Measurements from ENCODE around the gene MLST8. TPM values are rescaled to one million over a fixed set of nuclear protein-coding genes. Genes with fewer than 3 reads are reported as not detected.

MLST8 gene
- total and polyA plus RNA-seq, 2 of the 8 experiments (the other 6 are each of a cell fraction or from before 2014, with no cell fraction given), result 67.6 to 321 TPM

GRCh38 chr16:2207872-2208271 lies 2.6 kb downstream of the MLST8 start (continued):
- TF ChIP-seq CEBPB (IDR thresholded peaks at IDR 0.05; ENCODE audit: low read depth, low read length), result no peak
- TF ChIP-seq YY1 (IDR thresholded peaks at IDR 0.05; ENCODE audit: low read depth, low read length), result no peak

Measured in H1 (cell line).